ACC112 (cell line): ENCODE measurements around the gene FTCD.
"Not testable (repeated sequence)": the region's sequence is repeated elsewhere in the genome, so short reads cannot be mapped to it uniquely, and the experiment has no call there.

Experiments used
- H2AFZ ChIP-seq: fragments of 200-600 bp; sonication (generic); one replicate; pipeline ENCODE4 v1.6.0; 2017; ENCODE audit warnings: antibody characterized with exemption, low read length; ENCODE audit not compliant: unreplicated experiment
- H3K27ac ChIP-seq: fragments of 200-600 bp; sonication (generic); 2 replicates; pipeline ENCODE4 v1.5.1; 2014; ENCODE audit warnings: low read depth, mild to moderate bottlenecking, antibody characterized with exemption, low read length, moderate library complexity
- H3K27me3 ChIP-seq: fragments of 200-600 bp; sonication (generic); 2 replicates; pipeline ENCODE4 v1.6.1; 2014; ENCODE audit warnings: mild to moderate bottlenecking, antibody characterized with exemption, low read length, moderate library complexity, mixed read lengths; ENCODE audit not compliant: insufficient read depth
- H3K36me3 ChIP-seq: fragments of 200-600 bp; sonication (generic); 2 replicates; pipeline ENCODE4 v1.6.1; 2016; ENCODE audit warnings: mild to moderate bottlenecking, antibody characterized with exemption, low read length, moderate library complexity, mixed read lengths; ENCODE audit not compliant: insufficient read depth
- H3K4me1 ChIP-seq: fragments of 200-600 bp; sonication (generic); one replicate; pipeline ENCODE4 v1.6.1; 2016; ENCODE audit warnings: low read length, mixed read lengths; ENCODE audit not compliant: insufficient read depth, unreplicated experiment, control insufficient read depth
- H3K4me3 ChIP-seq: fragments of 200-600 bp; sonication (generic); 2 replicates; pipeline ENCODE4 v1.5.1; 2014; ENCODE audit warnings: mild to moderate bottlenecking, low read depth, low read length
- H3K79me2 ChIP-seq: fragments of 200-600 bp; sonication (generic); one replicate; pipeline ENCODE4 v1.6.0; 2016; ENCODE audit warnings: low read length; ENCODE audit not compliant: control insufficient read depth, unreplicated experiment, insufficient read depth

Gene FTCD

DNA sequence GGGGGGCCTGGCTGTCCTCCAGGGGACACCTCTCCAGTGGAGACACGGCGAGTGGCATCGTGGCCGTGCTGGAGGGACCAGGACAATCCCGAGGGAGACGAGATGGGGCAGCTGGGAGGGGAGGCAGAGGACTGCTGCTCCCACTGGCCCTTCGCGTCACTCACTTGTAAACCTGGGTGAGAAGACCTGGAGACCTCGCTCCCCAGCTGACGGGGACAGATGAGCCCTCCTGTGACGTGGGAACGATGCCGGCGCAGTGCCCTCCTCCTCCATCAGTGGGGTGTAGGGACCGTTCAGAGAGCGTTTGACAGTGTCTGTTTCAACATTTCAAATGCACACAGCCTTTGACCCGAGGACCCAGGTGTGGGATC lies 24.3 kb upstream of the FTCD start:
- Histone ChIP-seq H3K4me1 (no peaks in the 10 kb centered on the region), H3K79me2 (no peaks in the 10 kb centered on the region), H3K36me3 (no peaks in the 10 kb centered on the region), H3K27me3 (no peaks in the 10 kb centered on the region), H3K27ac (no peak overlapping the region), H3K4me3 (no peak overlapping the region), H2AFZ (no peak overlapping the region)

DNA sequence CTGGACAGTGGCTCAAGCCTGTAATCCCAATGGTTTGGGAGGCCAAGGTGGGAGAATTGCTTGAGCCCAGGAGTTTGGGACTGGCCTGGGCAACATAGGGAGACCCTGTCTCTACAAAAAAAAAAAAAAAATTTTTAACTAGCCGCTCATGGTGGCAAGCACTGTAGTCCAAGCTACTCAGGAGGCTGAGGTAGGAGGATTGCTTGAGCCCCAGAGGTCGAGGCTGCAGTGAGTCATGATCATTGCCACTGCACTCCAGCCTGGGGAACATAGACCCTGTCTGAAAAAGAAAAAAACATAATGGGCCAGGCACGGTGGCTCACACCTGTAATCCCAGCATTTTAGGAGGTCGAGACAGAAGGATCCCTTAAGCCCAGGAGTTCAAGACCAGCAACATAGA lies 23.6 kb upstream of the FTCD start:
- H3K4me3 ChIP-seq, result no peak overlapping the region
- no peak overlapping the region for H2AFZ ChIP-seq
- H3K27ac ChIP-seq, result no peak overlapping the region
- H3K36me3 ChIP-seq, result no peaks in the 10 kb centered on the region
- H3K27me3 ChIP-seq, result no peaks in the 10 kb centered on the region
- no peaks in the 10 kb centered on the region for H3K4me1 ChIP-seq
- no peaks in the 10 kb centered on the region for H3K79me2 ChIP-seq

DNA sequence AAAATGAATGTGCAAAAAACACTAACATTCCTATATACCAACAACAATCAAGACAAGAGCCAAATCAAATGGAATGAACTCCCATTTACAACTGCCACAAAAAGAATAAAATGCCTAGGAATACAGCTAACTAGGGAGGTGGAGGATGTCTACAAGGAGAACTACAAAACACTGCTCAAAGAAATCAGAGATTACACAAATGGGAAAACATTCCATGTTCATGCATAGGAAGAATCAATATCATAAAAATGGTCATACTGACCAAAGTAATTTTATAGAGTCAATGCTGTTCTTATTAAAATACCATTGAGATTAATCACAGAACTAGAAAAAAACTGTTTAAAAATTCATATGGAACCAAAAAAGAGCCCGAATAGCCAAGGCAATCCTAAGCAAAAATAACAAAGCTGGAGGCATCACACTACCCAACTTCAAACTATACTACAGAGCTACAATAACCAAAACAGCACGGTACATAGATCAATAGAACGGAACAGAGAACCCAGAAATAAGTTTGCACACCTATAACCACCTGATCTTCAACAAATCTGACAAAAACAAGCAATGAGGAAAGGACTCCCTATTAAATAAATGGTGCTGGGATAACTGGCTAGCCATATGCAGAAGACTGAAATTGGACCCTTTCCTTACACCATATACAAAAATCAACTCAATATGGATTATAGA lies 21.2 kb upstream of the FTCD start:
- H2AFZ ChIP-seq, H3K27ac ChIP-seq, H3K36me3 ChIP-seq, H3K27me3 ChIP-seq, H3K4me3 ChIP-seq, H3K79me2 ChIP-seq, H3K4me1 ChIP-seq: not testable (repeated sequence)

DNA sequence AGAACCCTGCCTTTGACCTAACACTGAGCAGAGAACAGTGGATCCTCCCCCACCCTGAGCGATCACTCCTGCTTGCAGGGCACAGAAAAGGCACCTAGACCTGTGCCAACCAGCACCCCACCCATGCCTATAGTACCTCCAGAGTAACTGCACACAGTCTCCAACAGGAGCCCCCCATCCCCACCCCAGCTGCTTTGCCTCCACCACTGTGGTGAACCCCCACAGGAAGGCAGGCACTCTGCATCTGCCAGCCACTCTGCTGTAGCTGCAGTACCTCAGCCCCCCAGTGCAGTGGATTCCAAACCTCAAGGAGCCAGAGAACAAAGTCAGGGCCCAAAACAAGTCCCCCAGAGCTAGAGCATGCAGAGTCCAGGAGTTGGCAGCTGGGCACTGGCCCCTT lies 18.2 kb upstream of the FTCD start:
- H3K36me3 ChIP-seq, result no peaks in the 10 kb centered on the region
- H3K79me2 ChIP-seq, result no peaks in the 10 kb centered on the region
- no peaks in the 10 kb centered on the region for H3K4me1 ChIP-seq
- no peak overlapping the region for H2AFZ ChIP-seq
- no peaks in the 10 kb centered on the region for H3K27me3 ChIP-seq
- H3K4me3 ChIP-seq, result no peak overlapping the region
- H3K27ac ChIP-seq, result no peak overlapping the region

DNA sequence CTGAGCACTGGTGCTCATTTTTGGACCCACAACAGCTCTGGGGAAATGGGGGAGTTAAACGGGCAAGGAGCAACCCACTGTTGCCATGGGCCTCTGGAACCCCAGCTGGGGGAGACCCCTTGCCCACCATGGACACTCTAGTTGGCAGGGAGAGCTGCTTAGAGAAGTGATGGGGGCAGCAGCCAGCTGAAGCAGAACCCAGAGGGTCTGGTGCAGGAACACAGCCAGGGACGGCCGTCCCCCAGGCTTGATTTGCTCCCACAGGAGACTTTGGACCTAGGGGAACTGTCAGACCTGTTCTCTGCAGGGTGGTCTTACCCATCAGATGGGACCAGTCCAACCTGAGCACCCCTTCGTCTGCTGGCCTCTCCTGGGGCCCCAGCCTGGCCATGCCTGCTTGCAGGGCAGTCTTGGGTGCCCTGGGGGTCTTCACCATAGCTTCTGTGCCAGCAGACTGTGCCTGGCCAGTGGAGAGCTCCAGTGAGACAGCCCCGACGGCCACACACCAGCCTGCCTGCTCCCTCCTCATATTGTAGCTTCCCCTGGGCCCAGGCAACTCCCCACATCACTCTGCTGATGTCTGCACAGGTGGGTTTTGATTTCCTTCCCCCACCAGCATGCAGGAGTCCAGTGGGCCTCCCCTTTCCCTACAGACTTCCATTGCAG lies 17.6 kb upstream of the FTCD start:
- H3K36me3 ChIP-seq, result no peaks in the 10 kb centered on the region
- no peak overlapping the region for H3K4me3 ChIP-seq
- H3K27ac ChIP-seq, result no peak overlapping the region
- no peak overlapping the region for H2AFZ ChIP-seq
- H3K27me3 ChIP-seq, result no peaks in the 10 kb centered on the region
- no peaks in the 10 kb centered on the region for H3K4me1 ChIP-seq
- no peaks in the 10 kb centered on the region for H3K79me2 ChIP-seq

DNA sequence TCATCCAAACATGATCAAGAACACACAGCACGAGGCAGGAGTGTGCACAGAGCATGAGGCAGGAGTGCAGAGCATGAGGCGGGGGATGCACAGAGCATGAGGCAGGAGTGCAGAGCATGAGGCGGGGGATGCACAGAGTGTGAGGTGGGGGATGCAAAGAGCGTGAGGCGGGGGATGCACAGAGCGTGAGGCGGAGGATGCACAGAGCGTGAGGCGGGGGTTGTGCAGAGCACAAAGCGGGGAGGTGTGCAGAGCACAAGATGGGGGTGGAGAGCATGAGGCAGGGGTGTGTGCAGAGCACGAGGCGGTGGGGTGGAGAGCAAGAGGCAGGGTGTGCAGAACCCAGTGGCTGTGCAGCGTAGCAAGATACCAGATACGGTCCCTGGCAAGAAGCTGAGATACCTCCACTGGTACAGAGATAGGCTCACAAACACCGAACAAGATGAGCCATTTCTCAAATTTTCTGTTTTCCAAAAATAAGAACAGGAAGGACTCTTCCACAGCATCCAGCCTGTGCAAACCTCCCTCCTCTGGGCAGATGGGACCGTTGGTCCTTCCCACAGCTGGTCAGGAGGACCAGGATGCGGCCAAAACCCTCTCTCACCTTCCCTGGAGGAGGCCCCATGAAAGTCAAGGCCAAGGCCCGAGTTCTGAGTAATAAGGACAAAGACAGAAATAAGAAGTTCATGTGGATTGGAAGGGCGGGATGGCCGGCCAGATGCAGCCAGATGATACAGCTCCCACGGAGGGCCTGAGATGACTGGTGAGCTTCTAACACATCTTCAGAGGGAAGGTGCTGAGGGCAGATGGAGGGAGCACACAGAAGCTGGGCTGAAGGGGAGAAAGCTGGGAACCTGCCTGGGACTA lies 16.9 kb upstream of the FTCD start:
- Histone ChIP-seq H3K27ac (no peak overlapping the region), H3K36me3 (no peaks in the 10 kb centered on the region), H3K27me3 (no peaks in the 10 kb centered on the region), H3K4me3 (no peak overlapping the region), H2AFZ (no peak overlapping the region), H3K79me2 (no peaks in the 10 kb centered on the region), H3K4me1 (no peaks in the 10 kb centered on the region)

DNA sequence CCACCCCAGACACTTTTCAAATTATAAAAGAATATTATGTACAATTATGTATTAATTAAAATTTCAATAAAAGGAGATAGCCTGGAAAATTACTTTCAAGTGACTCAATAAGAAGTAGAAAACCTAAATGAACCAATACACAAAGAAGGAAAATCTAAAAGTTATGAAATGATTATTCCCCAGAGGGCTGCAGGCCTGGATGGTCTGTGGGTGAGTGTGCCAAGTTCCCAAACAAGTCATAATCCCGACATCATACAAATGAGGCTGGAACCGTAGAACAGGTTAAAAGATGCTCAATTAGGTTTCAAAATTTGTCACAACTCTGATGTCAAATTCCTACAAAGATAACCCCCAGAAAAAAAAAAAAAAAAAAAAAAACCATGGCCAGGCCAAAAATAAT lies 16.2 kb upstream of the FTCD start:
- H3K4me3 ChIP-seq, result no peak overlapping the region
- H3K36me3 ChIP-seq, result no peaks in the 10 kb centered on the region
- no peak overlapping the region for H3K27ac ChIP-seq
- no peak overlapping the region for H2AFZ ChIP-seq
- no peaks in the 10 kb centered on the region for H3K4me1 ChIP-seq
- H3K79me2 ChIP-seq, result no peaks in the 10 kb centered on the region
- H3K27me3 ChIP-seq, result no peaks in the 10 kb centered on the region

DNA sequence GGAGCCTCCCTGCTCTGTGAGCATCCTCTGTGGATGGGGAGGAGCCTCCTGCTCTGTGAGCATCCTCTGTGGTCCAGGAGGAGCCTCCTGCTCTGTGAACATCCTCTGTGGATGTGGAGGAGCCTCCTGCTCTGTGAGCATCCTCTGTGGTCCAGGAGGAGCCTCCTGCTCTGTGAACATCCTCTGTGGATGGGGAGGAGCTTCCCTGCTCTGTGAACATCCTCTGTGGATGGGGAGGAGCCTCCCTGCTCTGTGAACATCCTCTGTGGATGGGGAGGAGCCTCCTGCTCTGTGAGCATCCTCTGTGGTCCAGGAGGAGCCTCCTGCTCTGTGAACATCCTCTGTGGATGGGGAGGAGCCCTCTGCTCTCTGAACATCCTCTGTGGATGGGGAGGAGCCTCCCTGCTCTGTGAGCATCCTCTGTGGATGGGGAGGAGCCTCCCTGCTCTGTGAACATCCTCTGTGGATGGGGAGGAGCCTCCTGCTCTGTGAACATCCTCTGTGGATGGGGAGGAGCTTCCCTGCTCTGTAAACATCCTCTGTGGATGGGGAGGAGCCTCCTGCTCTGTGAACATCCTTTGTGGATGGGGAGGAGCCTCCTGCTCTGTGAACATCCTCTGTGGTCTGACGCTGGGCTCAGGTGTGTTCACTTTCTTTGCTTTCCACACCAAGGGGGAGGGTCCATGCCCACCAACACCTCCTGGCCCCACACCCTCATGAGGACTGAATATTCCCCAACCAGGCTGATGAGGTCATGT lies 15.2 kb upstream of the FTCD start:
- H2AFZ ChIP-seq, H3K36me3 ChIP-seq, H3K79me2 ChIP-seq, H3K4me1 ChIP-seq, H3K27ac ChIP-seq, H3K4me3 ChIP-seq, H3K27me3 ChIP-seq: not testable (repeated sequence)

DNA sequence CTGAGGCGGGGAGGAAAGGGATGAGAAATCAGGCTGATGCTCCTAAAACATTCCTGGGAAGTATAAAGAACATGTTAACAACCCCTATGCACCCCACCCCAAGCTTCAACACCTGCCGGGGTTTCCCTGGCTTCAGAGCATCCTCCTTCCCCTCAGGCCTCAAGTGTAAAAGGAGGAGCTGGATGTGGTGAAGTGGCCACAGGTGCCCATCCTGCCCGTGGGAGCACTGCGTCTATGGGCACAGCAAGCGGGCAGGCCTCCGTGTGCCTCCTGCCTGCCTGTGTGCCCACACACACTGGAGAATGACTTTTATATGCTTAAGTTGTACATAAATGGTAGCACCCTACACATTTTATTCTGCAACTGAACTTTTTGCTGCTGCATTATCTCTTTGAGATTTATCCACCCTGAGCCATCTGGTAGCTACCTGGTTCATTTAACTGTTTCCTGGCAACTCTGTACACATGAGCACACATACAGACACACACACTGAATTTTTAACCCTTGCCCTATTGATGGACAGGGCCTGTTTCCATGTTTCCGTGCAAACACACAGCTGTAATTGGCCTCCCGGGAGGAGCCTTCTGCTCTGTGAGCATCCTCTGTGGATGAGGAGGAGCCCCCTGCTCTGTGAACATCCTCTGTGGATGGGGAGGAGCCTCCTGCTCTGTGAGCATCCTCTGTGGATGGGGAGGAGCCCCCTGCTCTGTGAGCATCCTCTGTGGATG lies 13.4 kb upstream of the FTCD start:
- Histone ChIP-seq H3K27ac (no peak overlapping the region), H2AFZ (no peak overlapping the region), H3K36me3 (no peaks in the 10 kb centered on the region), H3K27me3 (no peaks in the 10 kb centered on the region), H3K4me1 (no peaks in the 10 kb centered on the region), H3K4me3 (no peak overlapping the region), H3K79me2 (no peaks in the 10 kb centered on the region)

DNA sequence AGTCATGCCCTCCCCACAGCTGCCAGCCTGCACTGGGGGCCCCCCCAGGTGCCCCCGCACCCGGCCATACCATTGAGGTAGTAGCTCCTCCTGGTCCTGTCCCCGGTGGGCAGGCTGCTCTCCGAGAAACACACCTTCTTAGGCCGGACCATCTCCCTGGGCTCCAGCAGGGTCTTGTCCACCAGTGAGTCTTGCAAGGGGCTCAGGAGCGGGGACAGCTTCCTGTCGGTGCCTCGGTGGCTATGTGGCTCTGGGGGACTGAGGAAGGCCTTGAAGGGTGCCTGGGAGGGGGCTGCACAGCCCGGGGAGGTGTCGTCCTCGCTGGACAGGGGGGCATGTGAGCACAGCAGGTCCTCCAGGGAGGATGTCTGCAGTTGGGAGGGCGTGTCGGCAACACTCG lies 12.9 kb upstream of the FTCD start:
- H3K79me2 ChIP-seq, result no peaks in the 10 kb centered on the region
- no peak overlapping the region for H2AFZ ChIP-seq
- no peaks in the 10 kb centered on the region for H3K4me1 ChIP-seq
- no peaks in the 10 kb centered on the region for H3K27me3 ChIP-seq
- no peak overlapping the region for H3K4me3 ChIP-seq
- no peaks in the 10 kb centered on the region for H3K36me3 ChIP-seq
- H3K27ac ChIP-seq, result no peak overlapping the region
